ENCODE measurements around the gene SLC7A14.
"Not testable (repeated sequence)": the region's sequence is repeated elsewhere in the genome, so short reads cannot be mapped to it uniquely, and the experiment has no call there.

SLC7A14 gene

DNA sequence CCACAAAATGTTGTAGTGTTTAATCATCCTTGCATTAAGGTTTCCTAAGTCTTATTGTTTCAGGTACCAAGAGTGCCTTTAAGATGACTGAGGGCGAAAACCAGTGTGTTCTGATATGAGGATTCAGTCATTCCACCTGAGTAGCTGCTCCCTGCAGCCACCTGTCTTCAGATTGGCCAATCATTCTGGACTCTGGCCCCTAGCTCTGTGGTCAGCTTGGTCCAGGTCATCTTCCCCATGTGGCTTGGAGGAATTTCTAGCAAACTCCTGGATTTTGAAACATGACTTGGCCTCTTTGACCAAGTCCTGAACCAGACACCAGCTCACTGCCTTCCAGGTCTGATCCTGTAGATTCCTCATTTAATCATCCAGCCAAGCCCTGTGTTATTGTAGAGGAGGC lies 7.8 kb upstream of the SLC7A14 start:
- DNase-seq (ENCODE audit: low spot score): no peak

DNA sequence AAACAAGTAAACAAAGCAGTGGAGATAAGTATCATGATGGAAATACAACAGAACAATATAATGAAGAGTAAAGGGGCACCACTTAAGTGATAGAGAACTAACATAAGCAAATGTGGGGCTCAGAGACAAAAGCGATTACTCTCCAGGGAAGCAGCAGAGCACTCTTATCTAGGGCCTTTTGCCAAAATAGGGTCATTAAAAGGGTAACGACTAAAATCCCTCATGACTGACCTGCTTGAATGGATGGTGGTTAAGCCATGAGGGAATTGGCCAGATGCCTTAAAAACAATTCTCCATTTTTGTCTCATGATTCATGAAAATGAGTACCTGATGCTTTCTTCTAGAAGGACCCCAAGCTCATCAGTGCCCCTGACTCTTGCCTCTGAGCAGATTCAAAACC lies 3.2 kb upstream of the SLC7A14 start:
- no peak for DNase-seq (ENCODE audit: low spot score)

DNA sequence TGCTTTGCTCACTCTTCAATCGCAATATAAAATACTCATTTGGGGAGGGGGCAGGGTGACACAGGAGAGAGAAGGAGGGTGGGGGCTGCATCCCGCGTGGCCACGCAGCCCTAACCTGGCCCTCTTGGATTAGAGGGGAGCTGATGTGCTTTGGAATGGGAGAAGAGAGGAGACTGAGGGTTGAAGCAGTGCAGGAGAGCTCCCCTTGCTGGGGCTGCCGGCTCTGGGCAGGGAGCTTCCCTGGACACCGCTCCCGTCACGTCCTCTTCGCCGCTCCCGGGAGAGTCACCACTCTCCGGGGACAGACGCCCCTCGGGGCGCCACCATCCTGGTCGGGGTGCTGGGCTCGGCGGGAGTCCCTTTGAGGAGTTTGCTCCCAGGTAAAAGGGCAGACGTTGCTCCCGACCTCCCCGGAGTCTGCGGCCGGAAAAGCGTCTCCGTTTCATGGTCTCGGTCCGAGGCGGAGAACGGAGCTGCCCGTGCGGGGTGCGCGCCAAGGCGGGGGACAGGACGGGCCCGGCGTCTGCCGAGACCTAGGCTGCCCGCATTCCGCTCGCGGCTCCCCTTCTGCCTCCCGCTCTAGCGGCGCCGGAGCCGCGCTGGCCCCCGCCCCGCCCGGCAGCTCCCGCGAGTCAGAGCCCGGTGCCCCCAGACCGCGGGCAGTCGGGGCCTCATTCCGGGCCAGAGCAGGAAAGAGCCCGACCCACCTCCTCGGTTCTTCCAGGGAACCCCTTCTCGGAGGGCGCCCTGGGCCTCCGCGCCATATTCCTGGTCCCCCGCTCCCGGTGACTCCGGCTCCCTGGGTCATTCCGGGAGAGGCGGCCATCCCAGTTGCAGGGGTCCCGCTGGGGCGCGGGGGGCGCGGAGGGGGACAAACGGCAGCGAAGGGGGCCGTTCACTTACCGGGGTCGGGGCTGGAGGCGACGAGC lies 603 bp downstream of the SLC7A14 start:
- DNase-seq (ENCODE audit: low spot score): no peak

DNA sequence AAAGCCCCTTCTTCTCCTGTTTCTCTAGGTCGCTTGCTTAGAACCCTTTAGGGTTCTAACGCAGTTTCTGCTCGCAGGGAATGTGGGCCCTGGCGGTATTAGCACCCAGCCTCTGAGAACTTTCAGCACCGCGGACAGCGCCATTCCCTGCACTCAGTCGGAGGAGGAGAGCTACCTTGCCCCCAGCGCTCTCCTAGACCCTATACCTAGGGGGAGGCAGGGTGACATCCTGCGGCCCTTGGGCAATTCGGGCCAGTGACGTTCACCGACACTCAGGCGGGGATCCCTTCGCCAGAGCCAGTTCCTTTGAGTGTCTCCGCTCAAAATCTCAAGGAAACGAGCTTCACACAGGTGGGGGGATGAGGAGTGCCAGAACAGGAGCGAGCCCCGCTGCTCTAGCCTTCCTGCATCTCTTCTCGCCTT lies 1.3 kb downstream of the SLC7A14 start:
- DNase-seq (ENCODE audit: low spot score): peak; percentile 20

DNA sequence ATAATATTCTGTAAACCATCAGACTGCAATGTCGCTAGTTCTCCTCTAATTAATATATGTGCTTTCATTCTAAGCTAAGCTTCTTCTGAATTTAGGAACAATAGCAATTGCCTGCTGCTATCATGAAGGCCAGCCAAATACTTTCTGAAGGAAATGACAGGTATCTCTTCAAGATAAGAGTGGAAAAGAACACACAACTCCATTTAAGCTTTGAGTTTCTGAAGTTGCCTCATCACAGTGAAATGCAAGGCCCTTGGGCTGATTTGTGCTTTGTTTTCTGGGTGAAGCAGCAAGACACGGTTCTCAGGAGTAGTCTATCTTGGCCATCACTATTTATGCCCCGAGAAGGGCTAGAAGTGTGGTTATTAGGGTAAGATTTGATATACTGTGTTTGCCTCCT lies 6.2 kb downstream of the SLC7A14 start:
- DNase-seq (ENCODE audit: low spot score): no peak

DNA sequence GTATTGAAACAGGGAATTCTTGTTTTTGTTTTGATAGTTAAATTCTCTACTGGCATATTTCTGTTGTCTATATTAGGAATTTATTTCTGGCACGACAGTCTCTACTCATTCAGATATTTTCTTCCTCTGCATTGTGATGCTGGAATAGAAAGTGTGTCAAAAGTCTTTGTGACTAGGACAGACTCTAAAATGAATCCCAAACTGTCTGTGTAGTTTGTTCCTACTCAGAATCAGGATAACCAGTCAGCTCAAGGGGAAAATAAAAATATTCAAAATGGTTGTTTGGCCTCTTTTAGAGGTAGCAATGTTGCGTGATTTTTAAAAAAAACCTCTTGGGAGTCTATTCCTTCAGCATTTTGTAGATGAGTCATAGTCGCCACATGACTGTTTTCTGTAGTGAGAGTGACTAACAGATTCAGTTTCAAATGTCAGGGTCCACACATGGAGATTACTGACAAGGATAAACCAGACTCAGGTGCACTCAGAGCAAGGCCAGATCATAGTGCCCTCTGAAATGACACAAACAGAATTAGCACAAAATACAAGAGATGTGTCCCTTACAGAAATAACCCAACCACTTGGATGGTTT lies 13.1 kb downstream of the SLC7A14 start:
- peak; percentile 63 for DNase-seq (ENCODE audit: low spot score)

DNA sequence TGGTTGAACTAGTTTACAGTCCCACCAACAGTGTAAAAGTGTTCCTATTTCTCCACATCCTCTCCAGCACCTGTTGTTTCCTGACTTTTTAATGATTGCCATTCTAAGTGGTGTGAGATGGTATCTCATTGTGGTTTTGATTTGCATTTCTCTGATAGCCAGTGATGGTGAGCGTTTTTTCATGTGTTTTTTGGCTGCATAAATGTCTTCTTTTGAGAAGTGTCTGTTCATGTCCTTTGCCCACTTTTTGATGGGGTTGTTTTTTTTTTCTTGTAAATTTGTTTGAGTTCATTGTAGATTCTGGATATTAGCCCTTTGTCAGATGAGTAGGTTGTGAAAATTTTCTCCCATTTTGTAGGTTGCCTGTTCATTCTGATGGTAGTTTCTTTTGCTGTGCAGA lies 18.3 kb downstream of the SLC7A14 start:
- not testable (repeated sequence) for DNase-seq (ENCODE audit: low spot score)

DNA sequence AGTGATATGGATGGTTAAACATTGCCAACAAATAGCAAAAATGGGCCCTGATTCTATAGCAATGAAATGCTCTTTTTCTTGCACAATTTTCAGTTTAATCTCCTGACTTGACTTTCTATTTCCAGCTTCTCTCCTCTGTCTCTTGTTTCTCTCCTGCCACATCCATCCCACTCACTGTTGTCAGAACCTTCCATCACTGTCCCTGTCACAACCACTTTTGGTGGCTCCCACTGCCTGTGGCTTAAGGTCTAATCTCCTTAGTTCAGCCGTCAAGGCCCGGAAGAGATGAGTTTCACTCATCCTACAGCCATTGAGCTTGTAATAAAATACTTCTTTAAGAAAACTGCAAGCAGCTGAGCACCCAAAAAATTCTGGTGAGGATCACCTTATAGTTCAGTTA lies 19.5 kb downstream of the SLC7A14 start:
- DNase-seq (ENCODE audit: low spot score): no peak

DNA sequence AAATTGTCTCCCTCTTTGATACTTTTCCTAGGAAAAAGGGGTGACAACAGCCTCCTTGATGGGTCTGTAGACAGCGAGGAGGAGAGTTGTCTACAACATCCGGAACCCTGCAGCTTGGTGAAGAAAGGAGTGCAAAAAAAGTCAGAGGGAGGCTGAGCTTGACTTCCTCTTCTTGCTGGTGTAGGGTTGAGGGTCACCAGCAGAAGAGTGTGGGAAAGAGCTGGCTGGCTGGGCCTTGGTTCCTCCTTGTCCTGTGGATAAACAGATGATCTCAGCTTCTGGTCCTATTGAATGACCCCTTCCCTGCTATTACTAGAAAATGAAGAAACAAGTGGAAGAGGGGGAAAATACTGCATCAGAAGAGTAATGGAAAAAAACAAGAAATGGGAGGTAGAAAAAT lies 20.4 kb downstream of the SLC7A14 start:
- DNase-seq (ENCODE audit: low spot score): no peak

DNA sequence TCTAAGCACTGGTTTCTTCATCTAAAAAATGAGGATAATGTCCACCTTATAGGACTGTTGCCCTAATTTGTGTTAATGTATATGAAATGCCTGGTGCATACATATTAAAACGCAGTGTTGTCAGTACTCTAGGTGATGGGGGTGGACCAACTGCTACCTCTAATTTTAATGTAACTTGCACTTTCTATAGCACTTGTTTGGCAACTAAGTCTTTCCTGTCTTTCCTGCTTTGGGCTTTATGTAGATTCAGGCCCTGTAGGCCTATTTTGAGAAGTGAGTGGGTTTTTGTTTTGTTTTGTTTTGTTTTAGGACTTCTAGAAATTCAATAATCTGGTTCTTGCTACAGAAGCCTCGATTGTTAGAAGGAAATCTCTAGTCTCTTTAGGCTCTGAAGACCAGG lies 21.2 kb downstream of the SLC7A14 start:
- no peak for DNase-seq (ENCODE audit: low spot score)

DNA sequence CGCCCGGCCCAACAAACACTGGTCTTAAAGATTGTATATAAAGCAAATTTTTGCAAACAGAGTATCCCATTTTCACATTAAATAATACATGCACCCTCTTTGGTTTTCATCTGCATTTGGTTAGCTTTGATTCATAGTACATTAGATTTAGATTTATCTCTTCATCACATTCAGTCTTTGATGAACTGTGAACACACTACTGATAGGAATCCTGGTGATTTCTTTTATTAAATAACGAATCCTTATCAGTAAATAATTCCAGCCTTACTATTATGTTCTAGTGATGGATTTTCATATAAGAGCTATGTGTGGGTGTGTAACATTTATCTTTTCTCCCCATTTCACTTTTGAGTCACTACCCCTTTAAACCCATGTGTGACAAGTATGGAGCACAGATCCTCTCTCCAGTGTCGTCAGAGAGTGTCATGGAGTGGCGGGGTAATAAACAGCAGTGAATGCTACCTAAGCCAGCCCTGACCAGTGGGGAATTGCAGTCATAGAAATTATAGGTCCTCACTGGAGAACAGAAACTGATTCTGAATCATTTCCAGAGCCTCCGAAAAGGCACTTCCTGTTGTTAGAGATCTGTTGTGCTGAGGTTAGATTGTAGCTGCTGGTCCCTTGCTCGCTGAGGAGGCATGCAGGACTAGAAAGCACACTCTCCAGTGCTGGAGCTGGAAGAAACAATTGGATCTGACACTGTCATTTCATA lies 22.0 kb downstream of the SLC7A14 start:
- DNase-seq (ENCODE audit: low spot score): peak; percentile 16

DNA sequence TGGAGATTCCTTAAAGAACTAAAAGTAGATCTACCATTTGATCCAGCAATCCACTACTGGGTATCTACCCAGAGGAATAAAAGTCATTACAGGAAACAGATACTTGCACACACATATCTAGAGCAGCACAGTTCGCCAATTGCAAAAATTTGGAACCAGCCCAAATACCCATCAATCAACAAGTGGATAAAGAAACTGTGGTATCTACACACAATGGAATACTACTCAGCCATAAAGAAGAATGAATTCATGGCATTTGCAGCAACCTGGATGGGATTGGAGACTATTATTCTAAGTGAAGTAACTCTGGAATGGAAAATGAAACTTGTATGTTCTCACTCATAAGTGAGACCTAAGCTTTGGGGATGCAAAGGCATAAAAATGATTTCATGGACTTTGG lies 23.8 kb downstream of the SLC7A14 start:
- DNase-seq (ENCODE audit: low spot score): no peak

DNA sequence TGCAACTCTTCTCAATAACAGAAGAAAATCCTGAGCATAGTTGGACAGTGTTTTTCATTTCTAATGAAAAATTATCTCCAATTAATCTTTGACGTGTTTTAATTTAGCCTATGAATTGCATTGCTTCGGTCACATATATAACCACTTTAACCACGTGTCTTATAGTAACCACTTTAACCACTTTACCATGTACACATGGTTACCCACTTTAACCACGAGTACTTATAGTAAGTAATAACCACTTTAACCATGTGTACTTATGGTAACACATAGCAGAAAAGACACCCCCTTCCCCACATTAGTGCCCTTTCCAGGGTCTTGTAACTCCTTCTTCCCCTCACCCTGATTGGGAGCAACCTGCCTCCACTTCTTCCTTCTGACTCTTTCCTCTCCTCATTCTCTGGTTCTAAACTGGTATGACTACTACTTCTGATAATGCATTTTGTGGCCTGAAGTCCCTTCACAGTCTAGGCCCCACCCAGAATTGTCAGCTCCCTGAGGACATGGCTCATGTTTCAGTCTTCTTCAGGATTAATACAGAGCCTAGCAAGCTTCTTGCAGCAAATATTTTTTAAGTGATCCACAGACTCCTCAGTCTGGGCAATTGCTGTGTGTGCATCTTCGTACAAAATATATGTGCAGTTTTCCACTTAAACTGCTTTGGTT lies 25.0 kb downstream of the SLC7A14 start:
- no peak for DNase-seq (ENCODE audit: low spot score)

DNA sequence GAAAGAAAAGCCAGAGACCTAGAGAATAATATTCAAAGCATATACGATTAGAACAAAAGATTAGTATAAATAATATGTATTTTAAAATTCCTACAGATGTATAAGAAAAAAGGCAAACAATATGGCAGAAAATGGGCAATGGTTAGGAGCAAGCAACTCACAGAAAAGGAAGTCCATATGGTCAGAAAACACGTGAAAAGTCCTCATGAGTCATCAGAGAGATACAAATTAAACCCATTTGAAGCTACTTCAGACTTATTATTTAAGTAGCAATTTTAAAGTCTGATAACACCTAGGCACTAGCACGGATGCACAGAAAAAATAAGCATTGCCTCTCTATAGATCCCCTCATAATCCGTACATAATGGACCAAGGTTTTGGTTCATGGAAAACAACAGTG lies 25.6 kb downstream of the SLC7A14 start:
- no peak for DNase-seq (ENCODE audit: low spot score)

DNA sequence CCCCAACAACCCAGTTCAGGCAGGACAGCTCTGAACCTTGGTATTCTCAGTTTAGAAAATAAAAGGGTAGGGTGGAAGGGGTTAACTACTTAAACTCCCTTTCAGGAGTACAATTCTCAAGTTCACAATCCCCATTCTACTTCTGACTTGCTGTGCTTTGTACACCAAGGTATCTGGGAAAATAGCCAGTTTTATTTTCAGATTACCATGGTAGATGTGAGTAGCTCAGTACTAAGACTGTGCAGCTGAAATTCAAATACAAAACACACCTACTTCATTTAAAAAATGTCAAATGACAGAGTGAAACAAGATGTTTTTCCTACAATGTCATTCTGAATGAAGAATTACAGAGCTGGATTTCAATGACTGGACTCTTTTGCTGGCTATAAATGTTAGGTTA lies 27.4 kb downstream of the SLC7A14 start:
- DNase-seq (ENCODE audit: low spot score): no peak

DNA sequence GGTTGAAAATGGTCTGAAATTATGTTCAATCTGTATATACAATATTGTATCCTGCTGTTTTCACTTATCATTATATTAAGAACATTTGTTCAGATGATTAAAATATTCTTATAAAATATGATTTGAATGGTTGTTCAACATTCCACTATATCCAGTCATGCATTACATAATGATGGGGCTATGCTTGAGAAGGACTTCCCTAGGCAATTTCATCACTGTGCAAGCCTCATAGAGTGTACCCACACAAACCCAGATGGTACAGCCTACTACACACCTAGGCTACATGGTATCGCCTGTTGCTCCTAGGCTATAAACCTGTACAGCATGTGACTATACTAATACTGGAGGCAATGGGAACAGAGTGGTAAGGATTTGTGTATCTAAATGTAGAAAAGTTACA lies 30.5 kb downstream of the SLC7A14 start:
- no peak for DNase-seq (ENCODE audit: low spot score)

DNA sequence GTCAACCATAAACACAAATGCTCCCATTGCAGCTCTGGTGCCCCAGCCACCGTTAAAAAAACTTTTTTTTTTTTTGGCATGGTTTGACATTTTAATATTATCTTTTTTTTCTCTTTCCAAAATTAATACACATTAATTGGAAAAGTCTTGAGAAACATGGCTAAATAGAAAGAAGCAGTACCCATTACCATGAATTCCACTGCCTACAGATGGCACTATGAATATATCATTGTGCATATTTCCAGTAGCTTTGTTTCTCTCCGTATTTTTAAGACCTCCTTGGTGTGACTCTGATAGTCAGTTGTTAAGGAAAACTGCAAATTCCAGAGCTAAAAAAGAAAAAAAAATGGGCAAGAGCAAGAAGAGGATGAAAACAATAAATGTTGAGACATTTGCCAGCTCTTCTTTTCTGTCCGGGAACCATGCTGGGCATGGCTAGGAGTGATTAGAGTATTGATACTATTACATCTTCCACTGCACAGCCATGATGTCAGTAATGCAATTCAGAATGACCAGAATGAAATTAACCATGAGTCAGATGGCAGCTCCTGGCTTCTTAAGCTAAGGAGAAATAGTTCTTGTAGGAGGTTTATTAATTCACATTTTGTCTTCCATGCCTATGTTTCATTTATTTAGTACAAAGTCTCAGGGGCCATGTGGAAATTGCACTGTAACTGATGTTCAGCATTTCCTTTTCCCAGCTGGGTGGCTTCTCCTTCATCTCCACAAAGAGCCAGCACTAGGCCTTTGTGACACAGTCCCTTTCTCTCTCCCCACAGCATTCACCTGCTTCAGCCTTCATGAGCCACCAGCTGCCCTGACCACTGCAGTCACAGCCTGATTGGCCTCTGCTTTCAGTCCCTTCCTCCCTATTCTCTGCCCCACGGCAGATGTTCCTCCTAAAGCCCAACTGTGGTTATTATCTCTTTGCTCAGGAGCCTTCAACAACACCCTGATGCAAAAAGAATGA lies 31.8 kb downstream of the SLC7A14 start:
- DNase-seq (ENCODE audit: low spot score): no peak

DNA sequence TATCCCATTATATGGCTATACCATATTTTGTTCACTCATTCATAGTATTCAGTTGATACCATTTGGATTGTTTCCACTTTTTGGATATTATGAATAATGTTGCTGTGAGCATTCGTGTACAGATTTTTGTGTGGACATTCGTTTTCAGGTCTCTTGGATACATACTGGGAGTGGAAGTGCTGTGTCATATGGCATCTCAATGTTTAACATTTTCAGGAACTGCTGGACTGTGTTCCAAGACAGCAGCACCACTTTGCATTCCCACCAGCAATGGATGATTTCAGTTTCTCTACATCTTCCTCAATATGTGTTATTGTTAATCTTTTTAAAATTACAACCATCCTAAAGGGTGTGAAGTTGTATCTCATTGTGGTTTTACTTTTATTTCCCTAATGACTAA lies 34.6 kb downstream of the SLC7A14 start:
- DNase-seq (ENCODE audit: low spot score): no peak

DNA sequence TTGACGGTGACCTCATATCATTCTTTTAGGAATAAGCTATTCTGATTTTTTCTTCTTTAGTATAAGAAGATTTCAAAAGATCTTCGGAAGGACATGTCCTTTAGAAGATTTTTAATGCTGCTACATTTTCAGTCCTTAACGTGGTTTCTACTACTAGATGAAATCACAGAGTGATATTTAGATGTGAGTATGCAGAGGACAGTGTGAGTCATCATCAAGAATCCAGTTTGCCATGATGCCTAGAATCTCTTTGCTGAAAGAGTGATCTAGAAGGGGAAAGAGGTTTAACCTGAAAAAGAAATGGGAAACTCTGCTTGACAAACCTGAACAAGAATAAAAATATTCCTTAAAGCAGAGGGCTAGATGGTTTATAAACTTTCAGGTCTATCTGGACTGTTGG lies 43.2 kb downstream of the SLC7A14 start:
- DNase-seq (ENCODE audit: low spot score): no peak

DNA sequence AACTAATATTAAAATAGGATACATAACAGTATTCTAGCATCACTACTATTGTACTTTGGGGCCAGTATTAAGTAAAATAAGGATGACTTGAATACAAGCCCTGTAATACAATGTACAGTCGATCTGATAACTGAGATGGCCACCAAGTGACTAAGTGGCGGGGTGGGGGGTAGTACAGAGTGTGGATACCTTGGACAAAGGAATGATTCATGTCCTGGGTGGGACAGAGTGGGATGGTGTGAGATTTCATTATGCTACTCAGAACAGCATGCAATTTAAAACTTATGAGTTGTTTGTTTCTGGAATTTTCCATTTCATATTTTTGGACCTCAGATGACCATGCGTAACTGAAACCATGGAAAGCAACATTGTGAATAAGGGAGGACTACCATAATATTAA lies 46.0 kb downstream of the SLC7A14 start:
- DNase-seq (ENCODE audit: low spot score): no peak

DNA sequence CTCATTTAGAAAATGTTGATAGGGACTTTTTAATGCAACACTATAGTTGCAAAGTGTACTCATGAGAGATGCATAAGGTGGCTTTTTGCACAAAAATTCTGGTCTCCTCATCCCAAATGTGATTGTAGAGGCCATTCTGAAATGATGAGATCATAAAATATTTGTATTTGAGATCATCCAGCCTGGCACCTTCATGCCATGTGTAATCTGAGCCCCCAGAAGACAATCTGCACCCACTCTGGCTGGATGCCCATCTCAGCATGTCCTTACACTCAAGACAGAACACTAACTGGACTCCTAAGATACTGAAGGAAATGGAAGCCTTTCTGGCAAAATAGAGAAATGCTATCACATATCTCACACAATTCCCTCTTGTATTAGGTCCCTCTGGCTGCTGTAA lies 49.2 kb downstream of the SLC7A14 start:
- no peak for DNase-seq (ENCODE audit: low spot score)
